Coronary artery (tissue), 2 donors: Measurements from ENCODE around the gene SLC6A17.

Source experiments
- DNase-seq: peaks from one replicate; pipeline ENCODE4 v3.0.0-alpha.2; 2017; ENCODE audit warnings: low spot score
- H3K27ac ChIP-seq, 2 donors: fragments of 200-600 bp; sonication (generic); one replicate each; pipeline ENCODE4 v1.5.1; 2016 to 2019
- H3K4me3 ChIP-seq: fragments of 200-600 bp; sonication (generic); 2 replicates; pipeline ENCODE4 v1.5.1; 2016; ENCODE audit warnings: mild to moderate bottlenecking, moderate library complexity
- TF ChIP-seq, protein P1 (sequence below): fragments of 200-600 bp; sonication (generic); IDR thresholded peaks from one replicate; pipeline ENCODE4 v1.5.1; 2019; ENCODE audit warnings: antibody characterized with exemption

Gene SLC6A17

GRCh38 chr1:110206261-110206920 lies 56.1 kb downstream of the SLC6A17 start:
- Histone ChIP-seq H3K4me3 (no peak overlapping the region), H3K27ac (no peak overlapping the region)
- TF ChIP-seq, protein P1, sequence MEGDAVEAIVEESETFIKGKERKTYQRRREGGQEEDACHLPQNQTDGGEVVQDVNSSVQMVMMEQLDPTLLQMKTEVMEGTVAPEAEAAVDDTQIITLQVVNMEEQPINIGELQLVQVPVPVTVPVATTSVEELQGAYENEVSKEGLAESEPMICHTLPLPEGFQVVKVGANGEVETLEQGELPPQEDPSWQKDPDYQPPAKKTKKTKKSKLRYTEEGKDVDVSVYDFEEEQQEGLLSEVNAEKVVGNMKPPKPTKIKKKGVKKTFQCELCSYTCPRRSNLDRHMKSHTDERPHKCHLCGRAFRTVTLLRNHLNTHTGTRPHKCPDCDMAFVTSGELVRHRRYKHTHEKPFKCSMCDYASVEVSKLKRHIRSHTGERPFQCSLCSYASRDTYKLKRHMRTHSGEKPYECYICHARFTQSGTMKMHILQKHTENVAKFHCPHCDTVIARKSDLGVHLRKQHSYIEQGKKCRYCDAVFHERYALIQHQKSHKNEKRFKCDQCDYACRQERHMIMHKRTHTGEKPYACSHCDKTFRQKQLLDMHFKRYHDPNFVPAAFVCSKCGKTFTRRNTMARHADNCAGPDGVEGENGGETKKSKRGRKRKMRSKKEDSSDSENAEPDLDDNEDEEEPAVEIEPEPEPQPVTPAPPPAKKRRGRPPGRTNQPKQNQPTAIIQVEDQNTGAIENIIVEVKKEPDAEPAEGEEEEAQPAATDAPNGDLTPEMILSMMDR, result no peak
- DNase-seq, result no peak

- TF ChIP-seq, protein P1, result peak; percentile 64
- no peak for DNase-seq
- Histone ChIP-seq H3K4me3 (no peak overlapping the region), H3K27ac (no peak overlapping the region)
Observed at GRCh38 chr1:110207831-110208230, 57.5 kb downstream of the SLC6A17 start.

DNA sequence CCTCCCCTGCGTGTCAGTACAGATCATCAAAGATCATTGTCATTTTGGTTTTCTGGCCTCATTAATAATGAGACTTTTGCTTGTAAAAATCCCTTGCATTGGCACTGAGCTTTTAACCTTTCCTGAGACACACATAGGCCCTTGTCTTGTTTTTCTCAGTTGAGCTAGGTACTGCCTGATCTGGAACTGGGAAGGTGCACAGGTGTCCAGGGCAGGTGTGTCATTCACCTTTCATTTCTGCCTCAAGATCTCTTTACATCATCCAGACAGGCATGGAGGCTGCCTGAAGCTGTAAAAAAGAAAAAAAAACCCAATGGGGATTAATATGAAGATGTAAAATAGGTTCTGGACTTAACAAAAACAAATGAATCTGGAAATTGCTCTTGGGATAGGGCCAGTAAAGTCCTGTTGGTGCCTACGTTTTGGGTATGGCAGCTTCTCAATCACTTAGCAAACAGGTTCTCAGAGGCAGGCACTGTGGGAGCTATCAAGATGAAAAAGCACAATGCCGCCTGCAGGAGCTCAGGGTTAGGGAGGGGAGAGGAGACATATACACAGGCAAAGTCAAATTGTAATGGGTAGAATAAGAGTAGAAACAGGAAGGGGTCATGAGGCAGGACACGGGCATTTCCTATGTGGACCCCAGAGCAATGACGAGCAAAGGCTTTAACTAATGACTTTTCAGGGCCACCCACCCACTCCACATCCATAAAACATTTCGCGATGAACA lies 58.8 kb downstream of the SLC6A17 start:
- Histone ChIP-seq H3K27ac (peak overlapping the region; percentile 79 to 93), H3K4me3 (peak overlapping the region; percentile 80)
- no peak for DNase-seq
- TF ChIP-seq, protein P1, result no peak

GRCh38 chr1:110209715-110210603 lies 59.7 kb downstream of the SLC6A17 start, which contains the start of gene KCNC4:
Gene KCNC4, plus strand, starts transcription at chr1:110210314. Its CDS starts 1,186 bp downstream, at chr1:110211500.
- H3K4me3 ChIP-seq, result peak within 1 kb of the TSS; percentile 80
- TF ChIP-seq, protein P1, result no peak
- peak within 1 kb of the TSS; percentile 79 to 93 for H3K27ac ChIP-seq
- DNase-seq, result peak; percentile 92

DNA sequence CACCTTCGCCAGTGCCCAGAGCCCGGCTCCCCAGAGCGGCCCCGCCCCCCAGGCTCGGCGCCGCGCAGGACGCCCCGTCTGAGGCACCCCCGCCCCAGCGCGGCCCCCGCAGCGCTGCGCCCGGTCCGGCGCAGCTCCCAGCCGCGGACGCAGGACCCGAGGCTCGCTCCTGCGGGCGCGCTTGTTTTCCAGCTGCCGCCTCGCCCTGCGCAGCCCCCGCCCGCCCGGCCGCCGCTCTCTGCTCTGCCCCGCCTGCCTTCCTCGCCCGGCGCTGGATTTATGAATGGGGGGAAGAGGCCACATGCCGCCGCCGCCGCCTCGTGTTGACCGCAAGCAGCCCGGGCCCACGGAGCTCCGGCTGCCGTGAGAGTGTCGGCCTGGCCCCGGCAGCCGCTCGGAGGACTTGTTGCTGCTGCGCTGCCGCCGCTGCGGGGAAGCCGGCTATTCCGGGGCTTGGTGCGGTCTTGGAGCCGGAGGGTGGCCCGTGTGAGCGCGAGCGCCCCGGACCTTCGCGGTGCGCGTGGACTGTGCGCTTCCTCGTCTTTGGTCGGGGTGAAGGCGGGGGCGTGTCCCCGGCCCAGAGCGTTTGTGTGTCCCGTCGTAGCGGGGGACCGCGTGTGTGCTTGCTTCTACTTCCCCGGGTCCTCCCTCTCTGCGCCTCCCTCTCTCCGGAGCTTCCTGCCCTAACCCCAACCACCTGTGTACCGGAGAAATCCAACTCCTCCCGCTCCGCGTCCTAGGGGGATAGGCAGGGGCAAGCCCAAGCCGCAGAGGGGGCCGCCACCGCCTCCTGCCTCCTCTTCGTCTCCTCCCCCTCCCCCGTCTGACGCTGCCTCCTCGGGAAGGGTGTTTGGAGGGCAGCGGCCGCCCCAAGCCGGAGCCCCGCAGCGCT lies 60.6 kb downstream of the SLC6A17 start:
- Histone ChIP-seq H3K27ac (peak overlapping the region; percentile 79 to 93), H3K4me3 (peak overlapping the region; percentile 80)
- peak; percentile 80 for DNase-seq
- TF ChIP-seq, protein P1, result no peak
